Esophagus muscularis mucosa (tissue), 4 donors: ENCODE results near the gene SFT2D2. TPM values are rescaled to one million over a fixed set of nuclear protein-coding genes. Genes with fewer than 3 reads are reported as not detected.
A peak's percentile ranks its signal among the peaks of the same experiment; 100 is the strongest.

Experiments used
- DNase-seq: peaks from one replicate; pipeline ENCODE4 v3.0.0-alpha.2; 2017; ENCODE audit errors: extremely low spot score
- H3K27ac ChIP-seq, 4 donors: fragments of 200-600 bp; sonication (generic); replicated peaks in 1 of 4; 1 replicate in 3 of 4; 2 replicates in 1 of 4; pipeline ENCODE4 v1.5.1; 2016 to 2019; ENCODE audit warnings: mild to moderate bottlenecking in 1 of 4
- H3K27me3 ChIP-seq, 4 donors: fragments of 200-600 bp; sonication (generic); one replicate each; pipeline versions ENCODE4 v1.5.1 to v1.6.0; 2016 to 2019
- H3K36me3 ChIP-seq, 4 donors: fragments of 200-600 bp; sonication (generic); one replicate each; pipeline ENCODE4 v1.5.1; 2016 to 2019
- H3K4me1 ChIP-seq, 4 donors: fragments of 200-600 bp; sonication (generic); one replicate each; pipeline ENCODE4 v1.5.1; 2016 to 2019
- H3K4me3 ChIP-seq, 4 donors: fragments of 200-600 bp; sonication (generic); 1 replicate in 2 of 4; 2 replicates in 2 of 4; pipeline ENCODE4 v1.5.1; 2016 to 2019; ENCODE audit warnings: mild to moderate bottlenecking in 4 of 4, moderate library complexity in 1 of 4
- H3K9me3 ChIP-seq, 4 donors: fragments of 200-600 bp; sonication (generic); 1 replicate in 3 of 4; 2 replicates in 1 of 4; pipeline ENCODE4 v1.5.1; 2016 to 2019
- CTCF ChIP-seq, 3 experiments: fragments of 200-600 bp in 2 of 3; fragments of 450-650 bp in 1 of 3; sonication (generic) in 2 of 3; IDR thresholded peaks; one replicate each; pipeline ENCODE4 v1.5.1; 2017 to 2019; ENCODE audit warnings: antibody characterized with exemption in 3 of 3, mild to moderate bottlenecking in 2 of 3, moderate library complexity in 1 of 3
- EP300 ChIP-seq: sonication (generic); formaldehyde crosslinking; IDR thresholded peaks from one replicate; pipeline ENCODE4 v1.6.1; 2017; ENCODE audit warnings: antibody characterized with exemption
- POLR2A ChIP-seq: fragments of 450-650 bp; IDR thresholded peaks from one replicate; pipeline ENCODE4 v1.6.1; 2017; ENCODE audit warnings: antibody characterized with exemption, moderate library complexity, mild to moderate bottlenecking, low read depth
- POLR2AphosphoS5 ChIP-seq, 2 donors: sonication (generic); formaldehyde crosslinking; IDR thresholded peaks; one replicate each; pipeline ENCODE4 v1.6.1; 2017; ENCODE audit warnings: antibody characterized with exemption in 2 of 2
- WGBS: methylation state at CpG from one replicate; pipeline ENCODE4 v1.1.5; 2018; 5-methylcytosine and 5-hydroxymethylcytosine counted together
- intact Hi-C: fragments of 100-400 bp; cut with DNase I; formaldehyde crosslinking; loops from one replicate; pipeline ENCODE4 v1.15.1; 2023
- total RNA-seq, 4 donors: library from RNA; depleted of rRNA; stranded (reverse); fragments of >200 nt; gene quantifications; one replicate each; pipeline versions ENCODE4 v1.1.0 to v1.2.1, GENCODE V29; 2016

The SFT2D2 gene
- 10 to 100 TPM; 27.8 to 35.1 (median 29.9) TPM for total RNA-seq

DNA sequence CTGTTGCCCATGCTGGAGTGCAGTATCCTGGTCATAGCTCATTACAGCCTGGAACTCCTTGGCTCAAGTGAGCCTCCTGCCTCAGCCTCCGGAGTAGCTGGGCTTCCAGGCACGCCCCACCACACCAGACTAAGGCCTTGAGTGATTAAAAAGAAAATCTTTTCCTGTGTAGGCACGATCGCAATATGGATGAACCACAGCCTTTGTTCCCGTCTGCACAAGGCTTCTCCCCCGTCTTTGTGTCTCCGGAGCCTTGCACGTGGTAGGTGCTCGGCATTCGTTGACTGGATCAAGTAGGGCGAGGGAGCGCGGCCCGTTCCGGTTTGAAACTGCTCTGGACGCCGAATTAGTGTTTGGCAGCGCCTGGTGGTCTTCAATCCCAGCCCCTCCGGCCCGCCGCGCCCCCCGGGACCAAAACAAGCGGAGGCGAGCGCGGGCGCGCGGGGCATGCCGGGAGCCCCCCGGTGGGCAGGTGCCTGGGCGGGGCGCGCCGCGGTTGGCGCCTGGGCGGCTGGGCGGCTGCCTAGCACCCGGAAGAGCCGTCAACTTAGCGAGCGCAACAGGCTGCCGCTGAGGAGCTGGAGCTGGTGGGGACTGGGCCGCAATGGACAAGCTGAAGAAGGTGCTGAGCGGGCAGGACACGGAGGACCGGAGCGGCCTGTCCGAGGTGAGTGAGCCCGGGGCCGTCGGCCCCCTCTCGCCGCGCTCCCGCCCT lies at the start of gene SFT2D2:
TSS of gene SFT2D2 (plus strand) at position 529 of the 715 bp plus-strand sequence. CDS start at position 605, 76 bp downstream.
- Histone ChIP-seq H3K36me3 (peaks cover 0 to 6% (median 3%) of the 10 kb centered on the region in 4 donors), H3K9me3 (no peaks in the 10 kb centered on the region), H3K4me1 (peaks cover 24 to 51% (median 47%) of the 10 kb centered on the region in 4 donors), H3K4me3 (peak within 1 kb of the TSS; percentile 78 to 100 (median 95)), H3K27me3 (no peaks in the 10 kb centered on the region), H3K27ac (peak within 1 kb of the TSS; percentile 89 to 96 (median 90))
- DNase-seq = peak; percentile 92
- intact Hi-C loops = no loop called here
- WGBS = under 1% methylated on average over 45 of the region's 58 CpGs
- TF ChIP-seq POLR2AphosphoS5 (IDR thresholded peaks at IDR 0.05) (peak; percentile 77 to 87), EP300 (no peak), CTCF (IDR thresholded peaks at IDR 0.05) (no peak), POLR2A (no peak)

DNA sequence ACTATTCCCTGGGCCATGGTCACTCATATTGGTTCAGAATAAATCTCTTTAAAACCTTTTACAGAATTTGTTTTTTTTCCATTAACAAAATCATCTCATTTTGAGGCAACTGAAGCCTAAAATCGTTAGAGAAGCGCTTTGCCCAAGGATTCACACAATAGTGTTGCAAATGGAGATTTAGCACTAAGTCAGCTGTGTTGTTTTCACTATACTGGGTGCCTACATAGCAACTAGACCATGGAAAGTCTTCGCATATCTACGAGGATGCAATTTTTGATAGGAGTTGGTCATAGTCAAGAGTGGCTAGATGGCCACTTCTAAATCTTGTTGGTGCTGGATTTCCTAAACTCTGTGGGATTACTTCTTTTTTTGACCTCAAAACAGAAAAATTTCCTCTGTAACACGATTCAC lies 47.6 kb upstream of the SFT2D2 start:
- Histone ChIP-seq H3K9me3 (no peaks in the 10 kb centered on the region), H3K27ac (peak overlapping the region; percentile 89 to 96 (median 90)), H3K4me1 (peaks cover 8 to 21% (median 19%) of the 10 kb centered on the region in 4 donors), H3K4me3 (peak overlapping the region; percentile 73 to 86 (median 81)), H3K27me3 (no peaks in the 10 kb centered on the region), H3K36me3 (no peaks in the 10 kb centered on the region)
- no peak for DNase-seq
- 72% methylated on average over 5 of the region's 5 CpGs for WGBS
- no peak for TF ChIP-seq POLR2A
- no peak for TF ChIP-seq EP300
- TF ChIP-seq POLR2AphosphoS5 (IDR thresholded peaks at IDR 0.05) = no peak
- intact Hi-C loops = no loop called here

- Histone ChIP-seq H3K4me3 (peak within 1 kb of the TSS; percentile 73 to 86 (median 81)), H3K27ac (peak within 1 kb of the TSS; percentile 89 to 96 (median 90)), H3K4me1 (peaks cover 8 to 21% (median 19%) of the 10 kb centered on the region in 4 donors), H3K9me3 (no peaks in the 10 kb centered on the region), H3K36me3 (peaks cover 0 to under 1% (median 0%) of the 10 kb centered on the region in 4 donors), H3K27me3 (no peaks in the 10 kb centered on the region)
- intact Hi-C loops = no loop called here
- peak; percentile 99 for DNase-seq
- WGBS = 0% methylated on average over 36 of the region's 56 CpGs
- TF ChIP-seq POLR2AphosphoS5 (IDR thresholded peaks at IDR 0.05) = peak; percentile 94
- TF ChIP-seq CTCF (IDR thresholded peaks at IDR 0.05) = peak; percentile 58 to 80 (median 62)
- peak; percentile 70 for TF ChIP-seq POLR2A
- peak; percentile 61 for TF ChIP-seq EP300
Observed at GRCh38 chr1:168178638-168179437, 47.0 kb upstream of the SFT2D2 start, which contains the start of gene TIPRL. Gene TIPRL (plus strand): TSS chr1:168178962. CDS start chr1:168179078, 116 bp downstream.

- DNase-seq = no peak
- intact Hi-C loops = no loop called here
- peak overlapping the region; percentile 89 to 96 (median 90) for H3K27ac ChIP-seq
Observed at GRCh38 chr1:168179438-168180147, 46.2 kb upstream of the SFT2D2 start.

More at GRCh38 chr1:168179438-168180147, 46.2 kb upstream of the SFT2D2 start:
- TF ChIP-seq POLR2AphosphoS5 (IDR thresholded peaks at IDR 0.05) (no peak), CTCF (IDR thresholded peaks at IDR 0.05) (no peak), EP300 (no peak), POLR2A (no peak)
- peaks cover 8 to 21% (median 19%) of the 10 kb centered on the region in 4 donors for H3K4me1 ChIP-seq
- H3K27me3 ChIP-seq = no peaks in the 10 kb centered on the region
- peaks cover 0 to 8% (median 0%) of the 10 kb centered on the region in 4 donors for H3K36me3 ChIP-seq
- H3K9me3 ChIP-seq = no peaks in the 10 kb centered on the region
- 7% methylated on average over 20 of the region's 20 CpGs for WGBS
- peak overlapping the region; percentile 73 to 86 (median 81) for H3K4me3 ChIP-seq
